HG03521 (cell line): Measurements from ENCODE around the gene BCL3.

Experiments used
- ATAC-seq: cut with Tn5 transposase; IDR thresholded peaks from one replicate; pipeline ENCODE4 v1.9.1; 2021; ENCODE audit warnings: mild to moderate bottlenecking, moderate library complexity; ENCODE audit not compliant: unreplicated experiment

Gene BCL3

DNA sequence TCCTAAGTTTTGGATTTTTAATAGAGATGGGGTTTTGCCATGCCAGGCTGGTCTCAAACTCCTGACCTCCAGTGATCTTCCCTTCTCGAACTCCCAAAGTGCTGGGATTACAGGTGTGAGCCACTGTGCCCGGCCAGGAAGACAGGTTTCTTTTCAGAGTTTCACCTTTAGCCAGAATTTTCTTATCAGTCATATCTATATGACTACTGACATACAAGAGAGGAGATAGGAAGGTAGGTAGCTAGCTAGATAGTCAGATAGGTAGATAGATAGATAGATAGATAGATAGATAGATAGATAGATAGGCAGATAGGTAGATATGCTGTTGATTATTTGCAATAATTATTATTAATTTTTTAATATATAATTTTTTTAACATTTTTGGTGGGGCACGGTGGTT, 36.8 kb downstream of the BCL3 start:
- no peak for ATAC-seq

DNA sequence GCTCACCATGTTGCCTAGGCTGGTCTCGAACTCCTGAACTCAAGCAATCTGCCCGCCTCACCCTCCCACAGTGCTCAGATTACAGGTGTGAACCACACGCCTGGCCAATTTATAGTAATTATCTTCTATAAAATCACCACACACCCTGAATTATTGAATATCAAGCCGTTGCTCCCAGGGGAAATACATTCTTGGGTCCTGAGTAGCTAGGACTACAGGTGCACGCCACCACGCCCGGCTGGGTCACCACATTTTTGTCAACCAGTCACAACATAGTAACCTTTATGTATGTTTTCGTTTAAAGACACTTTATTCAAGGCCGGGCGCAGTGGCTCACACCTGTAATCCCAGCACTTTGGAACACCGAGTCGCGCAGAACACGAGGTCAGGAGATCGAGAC, 37.5 kb downstream of the BCL3 start:
- ATAC-seq: no peak

DNA sequence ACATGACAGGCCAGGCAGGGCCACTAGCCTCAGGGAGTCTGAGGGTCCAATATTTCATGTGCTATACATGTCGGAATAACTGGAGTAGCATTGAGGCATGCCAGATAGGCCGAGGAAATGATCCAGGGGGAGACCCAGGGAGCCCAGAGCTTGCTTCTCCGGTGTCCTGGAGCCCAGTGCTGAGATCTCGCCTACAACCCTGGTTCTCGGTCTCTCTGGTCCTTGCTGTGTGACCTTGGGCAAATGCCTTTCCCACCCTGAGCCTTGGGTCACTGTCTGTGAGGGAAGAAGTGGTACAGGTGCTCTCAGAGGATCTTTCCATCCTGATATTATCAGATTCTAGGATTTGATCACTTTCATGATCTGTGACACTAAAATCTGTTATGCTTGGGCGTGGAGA, 40.5 kb downstream of the BCL3 start:
- no peak for ATAC-seq

DNA sequence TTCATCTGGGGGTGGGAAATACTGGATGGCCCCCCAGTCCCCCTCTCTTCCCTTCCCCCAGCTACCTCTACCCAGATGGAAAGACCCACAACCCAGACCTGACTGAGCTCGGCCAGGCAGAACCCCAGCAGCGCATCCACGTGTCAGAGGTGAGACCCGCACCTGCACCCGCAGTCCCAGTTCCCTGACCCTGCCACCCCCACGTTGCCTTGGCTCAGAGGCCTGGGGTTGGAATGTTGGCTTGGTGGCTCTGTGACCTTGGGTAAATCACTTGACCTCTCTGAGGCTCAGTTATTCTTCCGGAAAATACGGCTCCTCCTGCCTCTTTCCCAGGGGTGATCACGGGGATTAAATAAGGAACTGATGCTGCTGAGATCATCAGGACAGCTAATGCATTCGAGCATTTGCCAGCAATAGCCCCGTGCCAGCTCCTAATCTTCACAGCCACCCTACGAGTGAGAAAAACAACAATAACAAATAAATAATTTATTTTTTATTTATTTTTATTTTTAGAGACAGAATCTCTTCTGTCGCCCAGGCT, 41.5 kb downstream of the BCL3 start:
- ATAC-seq: no peak

DNA sequence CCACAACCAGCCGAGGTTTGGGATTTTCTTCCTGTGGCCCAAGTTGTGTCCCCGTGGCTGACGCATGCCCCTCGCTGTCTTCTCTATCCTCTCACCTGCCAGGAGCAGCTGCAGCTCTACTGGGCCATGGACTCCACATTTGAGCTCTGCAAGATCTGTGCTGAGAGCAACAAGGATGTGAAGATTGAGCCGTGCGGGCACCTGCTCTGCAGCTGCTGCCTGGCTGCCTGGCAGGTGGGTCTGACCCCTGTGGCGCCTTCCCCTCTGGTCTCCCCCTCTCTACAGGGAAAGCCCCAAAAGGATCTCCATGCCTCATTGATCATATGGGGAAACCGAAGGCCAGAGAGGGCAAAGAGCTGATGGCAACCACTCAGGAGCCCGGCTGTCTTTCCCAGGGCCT, 43.8 kb downstream of the BCL3 start:
- no peak for ATAC-seq

DNA sequence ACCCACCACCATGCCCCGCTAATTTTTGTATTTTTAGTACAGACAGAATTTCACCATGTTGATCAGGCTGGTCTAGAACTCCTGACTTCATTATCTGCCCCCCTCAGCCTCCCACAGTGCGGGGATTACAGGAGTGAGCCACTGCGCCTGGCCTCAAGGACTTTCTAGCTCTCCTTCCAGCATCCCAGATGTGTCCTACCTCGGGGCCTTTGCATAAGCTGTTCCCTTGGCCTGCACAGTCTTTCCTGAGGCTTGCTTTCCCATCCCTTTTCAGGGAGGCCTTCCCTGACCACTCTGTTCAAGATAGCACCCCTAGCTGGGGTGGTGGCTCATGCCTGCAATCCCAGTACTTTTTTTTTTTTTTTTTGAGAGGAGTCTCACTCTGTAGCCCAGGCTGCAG, 46.1 kb downstream of the BCL3 start:
- no peak for ATAC-seq

DNA sequence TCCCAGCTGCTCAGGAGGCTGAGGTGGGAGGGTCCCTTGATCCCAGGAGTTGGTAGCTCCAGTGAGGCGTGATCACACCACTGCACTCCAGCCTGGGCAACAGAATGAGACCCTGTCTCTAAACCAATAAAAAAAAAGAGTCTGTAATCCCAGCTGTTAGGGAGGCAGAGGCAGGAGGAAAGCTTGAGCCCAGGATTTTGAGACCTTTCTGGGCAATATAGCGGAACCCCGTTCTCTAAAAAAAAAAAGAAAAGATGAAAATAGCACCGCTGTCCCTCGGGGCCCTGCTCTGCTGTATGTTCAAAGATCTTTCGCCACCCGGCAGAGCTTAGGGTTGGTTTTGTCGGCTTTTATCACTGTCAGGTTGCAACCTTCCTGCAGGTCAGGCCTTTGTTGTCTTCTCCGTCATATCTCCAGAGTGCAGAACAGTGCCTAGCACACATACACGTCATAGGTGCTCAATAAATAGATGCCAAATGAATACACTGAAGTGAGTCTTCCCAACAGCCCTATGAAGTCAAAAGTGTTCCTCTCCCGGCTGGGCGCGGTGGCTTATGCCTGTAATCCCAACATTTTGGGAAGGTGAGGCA, 47.0 kb downstream of the BCL3 start:
- no peak for ATAC-seq

DNA sequence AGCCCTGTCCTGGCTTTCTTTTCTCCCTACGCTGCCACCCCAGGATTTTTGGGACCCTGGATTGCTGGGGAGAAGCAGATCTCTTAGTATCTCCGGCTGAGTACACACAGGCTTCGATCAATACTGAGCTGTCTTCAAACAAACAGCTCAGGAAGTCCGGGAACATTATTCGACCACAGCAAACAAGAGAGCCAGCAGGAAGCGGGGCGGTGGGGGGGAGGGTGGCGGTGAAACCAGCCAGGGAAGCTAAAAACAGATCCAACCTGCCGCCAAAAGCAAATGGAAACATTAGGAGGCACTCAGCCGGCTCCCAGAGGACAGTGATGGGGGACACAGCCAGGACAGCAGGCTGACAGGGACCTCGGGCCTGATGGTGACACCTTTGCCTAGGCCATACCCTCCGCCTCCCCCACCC, 48.2 kb downstream of the BCL3 start:
- no peak for ATAC-seq

DNA sequence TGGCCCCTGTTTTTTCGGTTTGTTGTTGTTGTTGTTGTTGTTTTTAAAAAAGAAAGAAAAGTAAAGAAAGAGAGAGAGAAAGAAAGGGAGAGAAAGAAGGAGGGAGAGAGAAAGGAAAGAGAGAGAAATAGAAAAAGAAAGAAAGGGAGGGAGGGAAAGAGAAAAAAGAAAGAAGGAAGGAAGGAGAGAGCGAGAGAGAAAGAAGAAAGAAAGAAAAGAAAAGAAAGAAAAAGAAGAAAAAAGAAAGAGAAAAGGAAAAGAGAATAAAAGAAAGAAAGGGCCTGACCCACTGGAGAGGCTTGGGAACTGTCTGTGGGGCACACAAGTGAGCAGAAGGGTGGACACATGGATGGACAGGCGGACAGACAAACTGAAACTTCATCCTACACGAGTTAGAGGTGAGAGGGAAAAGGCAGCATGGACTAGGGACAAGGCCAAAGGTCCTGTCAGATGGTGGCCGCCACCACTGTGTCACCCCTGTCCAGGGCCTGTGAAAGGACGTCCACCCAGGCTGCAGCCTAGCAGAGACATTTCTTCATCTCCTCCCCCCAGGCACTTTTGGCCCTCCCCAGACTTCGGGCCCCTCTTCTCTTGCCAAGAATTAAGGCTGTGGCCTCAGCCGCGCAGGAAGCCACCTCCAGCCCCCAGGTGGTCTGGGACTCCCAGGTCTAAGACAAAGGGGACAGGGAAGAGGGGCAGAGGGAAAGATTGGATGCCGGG, 51.3 kb downstream of the BCL3 start:
- no peak for ATAC-seq

DNA sequence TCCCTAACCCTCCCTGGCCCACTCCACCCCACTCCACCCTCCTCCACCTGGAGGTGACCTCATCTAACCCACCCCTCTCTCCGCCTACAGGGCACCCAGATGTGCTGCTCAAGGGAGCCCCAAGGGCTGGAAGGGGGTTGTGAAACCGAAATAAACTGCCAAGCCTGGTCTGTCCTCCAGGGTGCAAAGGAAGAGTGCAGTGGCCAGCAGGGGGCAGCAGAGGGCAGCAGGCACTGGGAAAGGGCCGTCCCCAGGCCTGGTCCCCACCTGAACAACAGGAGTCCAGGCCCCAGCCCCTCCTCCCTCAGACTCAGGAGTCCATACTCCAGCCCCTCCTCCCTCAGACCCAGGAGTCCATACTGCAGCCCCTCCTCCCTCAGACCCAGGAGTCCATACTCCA, 52.0 kb downstream of the BCL3 start:
- ATAC-seq: no peak

DNA sequence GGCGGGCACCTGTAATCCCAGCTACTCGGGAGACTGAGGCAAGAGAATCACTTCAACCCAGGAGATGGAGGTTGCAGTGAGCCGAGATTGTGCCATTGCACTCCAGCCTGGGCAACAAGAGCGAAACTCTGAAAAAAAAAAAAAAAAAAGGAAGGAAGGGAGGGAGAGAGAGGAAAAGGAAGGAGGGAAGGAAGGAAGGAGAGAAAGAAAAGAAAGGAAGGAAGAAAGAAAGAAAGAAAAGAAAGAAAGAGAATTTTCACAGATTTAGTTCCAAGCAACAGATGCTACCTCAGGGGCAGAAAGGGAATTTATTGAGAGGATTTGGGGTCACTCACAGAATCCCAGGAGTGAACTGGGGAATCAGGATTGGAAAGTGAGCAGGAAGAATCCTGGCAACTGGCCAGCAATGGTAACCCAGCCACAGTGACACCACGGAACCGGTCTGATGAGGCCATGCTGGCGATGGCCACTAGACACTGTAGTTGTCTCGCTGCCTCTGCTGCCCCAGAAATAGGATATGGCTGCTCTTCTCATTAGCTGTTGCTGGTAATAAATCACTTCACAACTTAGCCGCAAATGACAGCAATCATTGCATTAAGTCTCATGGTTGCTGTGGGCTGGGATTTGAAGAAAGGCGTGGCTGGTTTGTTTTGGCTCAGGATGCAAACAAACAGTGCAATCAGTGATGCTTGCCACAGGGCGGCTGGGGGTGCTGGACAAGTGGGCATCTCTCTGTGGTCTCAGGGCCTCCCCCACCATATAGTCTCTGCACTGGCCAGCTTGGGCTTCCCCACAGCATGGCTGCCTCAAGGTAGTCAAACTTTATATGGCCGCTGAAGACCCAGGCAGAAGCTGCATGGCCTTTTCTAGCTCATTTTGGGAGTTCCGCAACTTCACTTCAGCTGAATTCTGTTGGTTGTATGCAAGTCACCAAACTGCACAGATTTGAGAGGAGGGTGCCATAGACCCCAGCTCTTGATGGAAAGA, 55.2 kb downstream of the BCL3 start:
- ATAC-seq: no peak

DNA sequence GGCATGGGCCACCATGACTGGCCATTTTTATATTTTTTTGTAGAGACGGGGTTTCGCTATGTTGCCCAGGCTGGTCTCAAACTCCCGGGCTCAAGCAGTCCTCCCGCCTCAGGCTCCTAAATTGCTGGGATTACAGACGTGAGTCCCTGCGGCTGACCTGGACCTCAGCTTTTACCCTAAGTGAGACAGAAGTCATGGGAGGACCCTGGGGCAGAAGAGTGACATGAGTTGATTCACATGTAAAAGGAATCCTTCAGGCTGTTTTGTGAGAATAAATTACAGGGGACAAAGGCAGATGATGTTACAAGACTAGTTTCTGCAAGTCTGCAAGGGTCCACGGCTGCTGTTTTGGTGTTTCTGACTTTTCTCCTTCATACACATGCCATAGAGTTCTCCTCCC, 57.8 kb downstream of the BCL3 start:
- ATAC-seq: no peak

DNA sequence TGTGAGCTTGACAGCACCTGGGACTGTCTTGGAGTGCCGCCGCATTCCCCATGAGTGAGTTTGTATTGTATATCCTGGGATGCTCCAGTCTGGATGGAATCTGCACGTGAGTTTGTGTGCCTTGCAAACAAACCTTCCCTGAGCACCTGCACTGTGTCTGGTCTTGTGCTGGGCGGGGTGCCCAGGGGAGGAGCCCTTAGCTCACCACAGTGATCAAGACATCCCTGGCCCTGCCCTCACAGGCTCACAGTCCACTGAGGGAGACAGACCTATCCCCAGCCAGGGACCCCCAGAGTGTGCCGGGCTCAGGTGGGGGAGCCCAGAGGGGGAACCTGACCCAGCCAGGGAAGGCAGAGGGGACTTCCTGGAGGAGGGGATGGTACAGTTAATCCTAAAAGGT, 58.7 kb downstream of the BCL3 start:
- ATAC-seq: no peak

DNA sequence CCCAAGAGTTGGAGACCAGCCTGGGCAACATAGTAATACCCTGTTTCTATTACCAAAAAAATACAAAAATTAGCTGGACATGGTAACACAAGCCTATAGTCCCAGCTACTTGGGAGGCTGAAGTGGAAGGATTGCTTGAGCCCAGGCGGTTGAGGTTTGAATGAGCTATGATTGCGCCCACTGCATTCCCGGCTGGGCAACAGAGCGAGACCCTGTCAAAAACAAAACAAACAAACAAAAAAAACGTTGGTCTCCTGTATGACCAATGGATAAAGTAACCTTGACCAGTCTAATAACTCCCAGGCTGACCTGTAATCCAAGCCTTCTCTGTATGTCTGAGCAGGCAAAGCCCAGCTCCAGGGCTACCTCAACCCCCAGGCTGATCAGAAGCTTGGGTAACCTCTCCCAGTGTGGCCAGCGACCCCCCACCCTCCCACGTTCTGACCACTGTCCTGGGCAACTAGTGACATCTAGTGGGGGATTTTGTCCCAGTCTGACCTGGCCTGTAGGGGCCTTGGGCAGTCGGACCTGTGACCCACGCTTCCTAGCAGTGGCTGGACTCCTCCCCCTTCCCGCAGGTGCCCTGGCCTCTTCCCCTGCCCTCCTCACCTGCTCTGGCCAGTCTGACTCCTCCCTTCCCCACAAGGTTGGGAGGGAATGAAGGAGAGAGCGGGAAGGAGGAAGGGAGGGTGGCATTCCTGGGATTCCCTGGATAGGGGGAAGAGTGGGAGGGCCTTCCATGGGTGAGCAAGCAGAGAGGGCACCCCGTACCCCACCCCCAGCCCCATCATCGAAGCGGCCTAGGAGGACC, 59.3 kb downstream of the BCL3 start:
- no peak for ATAC-seq

DNA sequence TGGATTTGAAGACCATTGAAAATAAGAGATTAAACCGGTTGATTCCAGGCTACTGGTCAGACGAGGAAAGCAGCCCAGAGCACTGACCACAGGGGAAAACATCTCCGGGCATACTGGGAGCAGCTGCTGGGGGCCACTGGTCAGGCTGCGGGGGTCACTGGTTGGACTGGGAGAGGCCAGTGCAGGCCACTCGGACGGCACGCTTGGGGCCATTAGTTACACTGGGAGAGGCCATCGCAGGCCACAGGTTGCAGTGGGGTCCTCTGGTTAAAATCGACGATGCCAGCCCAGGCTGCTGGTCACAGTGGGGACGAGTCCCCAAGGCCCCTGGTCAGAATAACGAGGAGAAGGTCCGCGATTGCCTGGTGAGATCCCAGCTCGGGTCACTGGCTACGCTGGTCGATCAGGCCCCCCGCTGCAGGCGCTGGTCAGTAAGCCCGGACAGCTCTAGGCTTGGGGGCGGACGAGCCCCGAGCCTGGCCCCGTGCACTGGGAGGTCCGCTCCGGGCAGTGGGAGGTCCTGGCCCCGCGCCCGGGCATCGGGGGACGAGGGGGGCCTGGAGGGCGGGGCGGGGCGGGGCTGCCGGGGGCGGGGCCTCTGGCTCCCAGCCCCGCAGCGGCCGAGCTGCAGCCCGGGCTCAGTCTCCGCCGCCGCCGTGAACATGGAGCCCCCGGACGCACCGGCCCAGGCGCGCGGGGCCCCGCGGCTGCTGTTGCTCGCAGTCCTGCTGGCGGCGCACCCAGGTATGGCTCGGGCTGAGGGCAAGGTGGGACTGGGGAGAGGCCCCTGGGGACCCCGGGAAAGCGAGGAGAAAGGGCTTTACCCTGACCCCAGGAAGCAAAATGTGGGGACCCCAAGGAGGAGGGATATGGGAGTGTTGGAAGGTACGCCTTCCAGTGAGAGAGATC, 60.2 kb downstream of the BCL3 start, which contains the start of gene BCAM:
TSS of gene BCAM (plus strand) at position 641 of the 909 bp plus-strand sequence. CDS start at position 663, 22 bp downstream.
- no peak for ATAC-seq
